HepG2 (cell line): ENCODE results near the gene ZBTB7A. TPM values are rescaled to one million over a fixed set of nuclear protein-coding genes. Genes with fewer than 3 reads are reported as not detected.
A peak's percentile ranks its signal among the peaks of the same experiment; 100 is the strongest.

Source experiments
- ARHGAP35 ChIP-seq: sonication (generic); formaldehyde crosslinking; IDR thresholded peaks from 2 replicates; pipeline ENCODE4 v1.9.0; 2022; ENCODE audit warnings: mild to moderate bottlenecking, inconsistent platforms, moderate library complexity, missing genetic modification reagents, borderline replicate concordance
- BHLHE40 ChIP-seq: IDR thresholded peaks from 2 replicates; pipeline ENCODE4 v1.6.1; 2011; ENCODE audit warnings: low read length, improper control_type of control experiment
- HOXA9 ChIP-seq: sonication (generic); formaldehyde crosslinking; IDR thresholded peaks from 2 replicates; pipeline ENCODE4 v1.8.1; 2022; ENCODE audit warnings: missing genetic modification reagents, mild to moderate bottlenecking, moderate library complexity, borderline replicate concordance
- ISL2 ChIP-seq: sonication (generic); formaldehyde crosslinking; IDR thresholded peaks from 2 replicates; pipeline ENCODE4 v1.5.0; 2020; ENCODE audit warnings: missing genetic modification reagents
- KDM5B ChIP-seq: sonication (generic); formaldehyde crosslinking; IDR thresholded peaks from 2 replicates; pipeline ENCODE4 v1.4.0; 2020; ENCODE audit warnings: missing genetic modification reagents, mild to moderate bottlenecking, borderline replicate concordance
- KLF6 ChIP-seq: IDR thresholded peaks from 2 replicates; pipeline ENCODE4 v1.8.0; 2016; ENCODE audit warnings: missing biosample characterization, missing genetic modification reagents
- MXD3 ChIP-seq: IDR thresholded peaks from 2 replicates; pipeline ENCODE4 v1.6.1; 2016; ENCODE audit warnings: mild to moderate bottlenecking, missing biosample characterization, missing genetic modification reagents
- MXI1 ChIP-seq: IDR thresholded peaks from 3 replicates; pipeline ENCODE4 v1.6.1; 2012; ENCODE audit warnings: low read depth, low read length, inconsistent platforms, borderline replicate concordance
- NFE2L1 ChIP-seq: sonication (generic); formaldehyde crosslinking; IDR thresholded peaks from 2 replicates; pipeline ENCODE4 v1.4.0; 2020; ENCODE audit warnings: missing genetic modification reagents, mild to moderate bottlenecking, borderline replicate concordance
- NFKBIZ ChIP-seq: IDR thresholded peaks from 2 replicates; pipeline ENCODE4 v1.6.1; 2018; ENCODE audit warnings: missing genetic modification reagents, missing compliant biosample characterization
- NR2F6 ChIP-seq, 2 experiments: IDR thresholded peaks; 2 replicates each; pipeline ENCODE4 v1.6.1; 2016; ENCODE audit warnings: antibody characterized with exemption in 1 of 2, mild to moderate bottlenecking in 1 of 2
- POLR2AphosphoS5 ChIP-seq: IDR thresholded peaks from 2 replicates; pipeline ENCODE4 v1.6.1; 2012; ENCODE audit warnings: low read depth, low read length
- RBAK ChIP-seq: sonication (generic); formaldehyde crosslinking; IDR thresholded peaks from 2 replicates; pipeline ENCODE4 v1.5.1; 2020; ENCODE audit warnings: mild to moderate bottlenecking, missing genetic modification reagents
- SETDB1 ChIP-seq: sonication (generic); formaldehyde crosslinking; IDR thresholded peaks from 2 replicates; pipeline ENCODE4 v1.5.1; 2020; ENCODE audit warnings: missing genetic modification reagents, mild to moderate bottlenecking, borderline replicate concordance
- TRAFD1 ChIP-seq: sonication (generic); formaldehyde crosslinking; IDR thresholded peaks from 2 replicates; pipeline ENCODE4 v1.5.1; 2020; ENCODE audit warnings: missing genetic modification reagents, mild to moderate bottlenecking, borderline replicate concordance
- UBTF ChIP-seq: sonication (generic); formaldehyde crosslinking; IDR thresholded peaks from 2 replicates; pipeline ENCODE4 v1.4.0; 2020; ENCODE audit warnings: mild to moderate bottlenecking, missing genetic modification reagents
- ZNF556 ChIP-seq: sonication (generic); formaldehyde crosslinking; IDR thresholded peaks from 2 replicates; pipeline ENCODE4 v1.4.0; 2020; ENCODE audit warnings: mild to moderate bottlenecking, missing genetic modification reagents, borderline replicate concordance
- ZNF564 ChIP-seq: sonication (generic); formaldehyde crosslinking; IDR thresholded peaks from 2 replicates; pipeline ENCODE4 v1.8.1; 2023; ENCODE audit warnings: mild to moderate bottlenecking, missing genetic modification reagents
- ZNF619 ChIP-seq: sonication (generic); formaldehyde crosslinking; IDR thresholded peaks from 2 replicates; pipeline ENCODE4 v1.4.0; 2020; ENCODE audit warnings: mild to moderate bottlenecking, missing genetic modification reagents
- ZNF687 ChIP-seq: sonication (generic); formaldehyde crosslinking; IDR thresholded peaks from 2 replicates; pipeline ENCODE4 v1.5.1; 2020; ENCODE audit warnings: mild to moderate bottlenecking, missing genetic modification reagents, moderate library complexity
- ZNF839 ChIP-seq: sonication (generic); formaldehyde crosslinking; IDR thresholded peaks from 2 replicates; pipeline ENCODE4 v1.4.0; 2020; ENCODE audit warnings: missing genetic modification reagents, mild to moderate bottlenecking, borderline replicate concordance
- ZNF878 ChIP-seq: sonication (generic); formaldehyde crosslinking; IDR thresholded peaks from 2 replicates; pipeline ENCODE4 v1.8.1; 2023; ENCODE audit warnings: mild to moderate bottlenecking, missing genetic modification reagents, moderate library complexity
- polyA plus RNA-seq, 8 experiments: library from polyadenylated mRNA; depleted of rRNA in 3 of 8; stranded (reverse) in 7 of 8; unstranded in 1 of 8; fragments of >200 nt; fragmentation: Illumina TruSeq in 4 of 8; extraction: Trizol in 4 of 8; gene quantifications; 2 replicates each; pipeline versions ENCODE4 v1.2.1 to v1.2.3, GENCODE V29; 2011 to 2016; ENCODE audit warnings: low read depth in 4 of 8, missing spikeins in 1 of 8, mixed read lengths in 1 of 8; ENCODE audit not compliant: insufficient read depth in 1 of 8
- total RNA-seq, 5 experiments: library from RNA; depleted of rRNA; stranded (reverse); fragments of >200 nt; fragmentation: Illumina TruSeq; extraction: Trizol; gene quantifications; 2 replicates each; pipeline ENCODE4 v1.2.3, GENCODE V29; 2016; ENCODE audit warnings: low read depth in 1 of 5

ZBTB7A gene
- total and polyA plus RNA-seq, 2 of the 13 experiments (the other 11 are each of a cell fraction or from before 2014, with no cell fraction given) = 3.6 to 4.0 TPM

GRCh38 chr19:4052993-4053422, 13.7 kb downstream of the ZBTB7A start (continued):
- TF ChIP-seq UBTF (CRISPR knock-in tag) (0 out of 2 replicates have a peak, but pooled peaks have one; percentile 1), ZNF839 (CRISPR knock-in tag) (0 out of 2 replicates have a peak, but pooled peaks have one; percentile 18), BHLHE40 (no peak), HOXA9 (CRISPR knock-in tag) (peak; percentile 67; the same call in 1 of the 2 replicates), ZNF564 (CRISPR knock-in tag) (0 out of 2 replicates have a peak, but pooled peaks have one; percentile 40), MXI1 (peak; percentile 23; the same call in 1 of the 3 replicates), ZNF878 (CRISPR knock-in tag) (no peak), RBAK (CRISPR knock-in tag) (no peak), MXD3 (CRISPR knock-in tag) (no peak), ZNF556 (CRISPR knock-in tag) (0 out of 2 replicates have a peak, but pooled peaks have one; percentile 7), NFE2L1 (CRISPR knock-in tag) (no peak), ISL2 (CRISPR knock-in tag) (no peak), NR2F6 (IDR thresholded peaks at IDR 0.05) (no peak), NR2F6 (CRISPR knock-in tag; IDR thresholded peaks at IDR 0.05) (no peak), KLF6 (CRISPR knock-in tag) (no peak), ZNF687 (CRISPR knock-in tag) (peak; percentile 8), POLR2AphosphoS5 (0 out of 2 replicates have a peak, but pooled peaks have one; percentile 19), NFKBIZ (CRISPR knock-in tag) (no peak), TRAFD1 (CRISPR knock-in tag) (no peak), ARHGAP35 (CRISPR knock-in tag) (0 out of 2 replicates have a peak, but pooled peaks have one; percentile 15), SETDB1 (CRISPR knock-in tag) (no peak), ZNF619 (CRISPR knock-in tag) (peak; percentile 8; the same call in 1 of the 2 replicates), KDM5B (peak; percentile 0; the same call in 1 of the 2 replicates)
